DND-41 (cell line): ENCODE measurements around the gene TBX2.

Experiments used
- CTCF ChIP-seq: IDR thresholded peaks from 2 replicates; pipeline ENCODE4 v1.5.1; 2012; ENCODE audit warnings: borderline replicate concordance, low read length, moderate library complexity, mild to moderate bottlenecking; ENCODE audit not compliant: poor library complexity, severe bottlenecking; ENCODE audit errors: extremely low read depth
- EZH2 ChIP-seq: IDR thresholded peaks from 3 replicates; pipeline ENCODE4 v1.6.1; 2012; ENCODE audit warnings: borderline replicate concordance, low read depth, mild to moderate bottlenecking, moderate library complexity, low read length, inconsistent platforms; ENCODE audit not compliant: severe bottlenecking

- TF ChIP-seq CTCF (no peak), EZH2 (no peak)
Observed at GRCh38 chr17:61454381-61455323, 55.0 kb downstream of the TBX2 start.
